Epithelial cell of proximal tubule (primary cell): Measurements from ENCODE around the gene ILDR1. TPM values are rescaled to one million over a fixed set of nuclear protein-coding genes. Genes with fewer than 3 reads are reported as not detected.

Experiments used
- DNase-seq: peaks from one replicate; pipeline ENCODE4 v3.0.0-alpha.2; 2011; ENCODE audit warnings: low read depth
- H3K4me3 ChIP-seq: 2 replicates; pipeline ENCODE4 v1.5.1; 2011; ENCODE audit warnings: low read depth, mild to moderate bottlenecking, low read length
- total RNA-seq: library from RNA; depleted of rRNA; stranded (reverse); fragments of >200 nt; gene quantifications from 2 replicates; pipeline ENCODE4 v1.2.3, GENCODE V29; 2015
- TF ChIP-seq, protein P1 (sequence below): conservative IDR thresholded peaks from 2 replicates; pipeline ENCODE4 v1.5.1; 2012; ENCODE audit warnings: low read depth, mild to moderate bottlenecking, low read length

Gene ILDR1
- total RNA-seq, 1 donor from 2014 or later: 2.8 TPM

DNA sequence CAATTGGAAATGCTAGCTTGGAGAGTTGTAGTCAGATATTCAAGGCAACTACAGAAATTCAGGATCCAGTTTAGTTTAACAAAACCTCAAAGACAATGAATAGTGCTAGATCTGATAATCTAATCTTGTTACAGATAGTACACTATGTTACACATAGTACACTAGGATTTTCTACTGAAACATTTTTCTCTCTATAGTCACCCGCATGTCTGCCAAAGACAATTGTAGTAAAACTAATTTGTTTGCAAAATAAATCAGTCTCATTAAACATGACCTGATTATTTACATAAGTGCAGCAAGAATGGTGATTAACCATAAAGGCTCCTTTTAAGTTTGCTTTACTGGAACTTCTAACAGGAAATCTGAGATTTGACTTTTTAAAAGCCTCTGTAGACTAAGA, 52.0 kb downstream of the ILDR1 start:
- no peak for DNase-seq
- no peak overlapping the region for H3K4me3 ChIP-seq
- TF ChIP-seq, protein P1, sequence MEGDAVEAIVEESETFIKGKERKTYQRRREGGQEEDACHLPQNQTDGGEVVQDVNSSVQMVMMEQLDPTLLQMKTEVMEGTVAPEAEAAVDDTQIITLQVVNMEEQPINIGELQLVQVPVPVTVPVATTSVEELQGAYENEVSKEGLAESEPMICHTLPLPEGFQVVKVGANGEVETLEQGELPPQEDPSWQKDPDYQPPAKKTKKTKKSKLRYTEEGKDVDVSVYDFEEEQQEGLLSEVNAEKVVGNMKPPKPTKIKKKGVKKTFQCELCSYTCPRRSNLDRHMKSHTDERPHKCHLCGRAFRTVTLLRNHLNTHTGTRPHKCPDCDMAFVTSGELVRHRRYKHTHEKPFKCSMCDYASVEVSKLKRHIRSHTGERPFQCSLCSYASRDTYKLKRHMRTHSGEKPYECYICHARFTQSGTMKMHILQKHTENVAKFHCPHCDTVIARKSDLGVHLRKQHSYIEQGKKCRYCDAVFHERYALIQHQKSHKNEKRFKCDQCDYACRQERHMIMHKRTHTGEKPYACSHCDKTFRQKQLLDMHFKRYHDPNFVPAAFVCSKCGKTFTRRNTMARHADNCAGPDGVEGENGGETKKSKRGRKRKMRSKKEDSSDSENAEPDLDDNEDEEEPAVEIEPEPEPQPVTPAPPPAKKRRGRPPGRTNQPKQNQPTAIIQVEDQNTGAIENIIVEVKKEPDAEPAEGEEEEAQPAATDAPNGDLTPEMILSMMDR: no peak

DNA sequence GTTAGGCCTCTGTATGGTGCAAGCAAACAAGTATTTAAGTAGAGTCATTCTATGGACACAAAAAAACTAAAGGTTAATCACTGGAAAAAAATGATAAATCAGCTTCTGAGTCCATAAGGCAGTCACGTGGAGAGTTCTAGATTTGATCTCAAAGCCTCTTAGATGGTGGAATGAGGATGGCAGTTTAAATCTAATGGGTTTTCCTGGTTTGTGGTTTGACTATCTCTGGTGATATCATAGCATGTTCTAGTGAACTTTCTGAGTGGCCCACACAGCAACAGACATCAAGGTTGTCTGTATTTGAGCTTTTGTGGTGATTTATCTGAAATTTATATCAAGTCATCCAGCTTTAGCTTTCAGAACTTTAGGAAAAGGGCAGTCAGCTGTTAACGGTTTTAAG, 52.4 kb downstream of the ILDR1 start:
- no peak overlapping the region for H3K4me3 ChIP-seq
- TF ChIP-seq, protein P1: no peak
- DNase-seq: no peak

DNA sequence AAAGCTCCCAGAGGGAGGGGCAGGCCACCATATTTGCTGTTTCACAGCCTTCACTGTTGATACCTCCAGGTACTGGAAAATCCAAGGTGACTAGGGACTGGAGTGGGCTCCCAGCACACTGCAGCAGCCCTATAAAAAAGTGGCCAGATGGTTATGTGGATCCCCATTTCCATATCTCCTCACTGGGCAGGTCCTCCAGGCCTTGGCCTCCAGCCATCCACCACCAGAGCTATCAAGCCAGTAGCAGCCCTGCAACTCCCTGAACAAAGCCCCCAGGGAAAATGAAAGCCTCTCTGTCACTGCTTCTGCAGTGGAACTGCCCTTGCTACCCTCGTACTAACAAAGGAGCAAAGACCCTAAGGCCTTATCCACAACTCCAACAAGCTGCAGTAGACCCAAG, 58.4 kb downstream of the ILDR1 start:
- H3K4me3 ChIP-seq: no peak overlapping the region
- TF ChIP-seq, protein P1: no peak
- DNase-seq: no peak

GRCh38 chr3:121962443-121962842, 59.6 kb downstream of the ILDR1 start:
- TF ChIP-seq, protein P1: no peak
- no peak for DNase-seq
- H3K4me3 ChIP-seq: no peak overlapping the region

GRCh38 chr3:121961283-121961682, 60.8 kb downstream of the ILDR1 start:
- TF ChIP-seq, protein P1: no peak
- H3K4me3 ChIP-seq: no peak overlapping the region
- no peak for DNase-seq

GRCh38 chr3:121958801-121959200, 63.2 kb downstream of the ILDR1 start:
- no peak for DNase-seq
- no peak overlapping the region for H3K4me3 ChIP-seq
- TF ChIP-seq, protein P1: no peak

DNA sequence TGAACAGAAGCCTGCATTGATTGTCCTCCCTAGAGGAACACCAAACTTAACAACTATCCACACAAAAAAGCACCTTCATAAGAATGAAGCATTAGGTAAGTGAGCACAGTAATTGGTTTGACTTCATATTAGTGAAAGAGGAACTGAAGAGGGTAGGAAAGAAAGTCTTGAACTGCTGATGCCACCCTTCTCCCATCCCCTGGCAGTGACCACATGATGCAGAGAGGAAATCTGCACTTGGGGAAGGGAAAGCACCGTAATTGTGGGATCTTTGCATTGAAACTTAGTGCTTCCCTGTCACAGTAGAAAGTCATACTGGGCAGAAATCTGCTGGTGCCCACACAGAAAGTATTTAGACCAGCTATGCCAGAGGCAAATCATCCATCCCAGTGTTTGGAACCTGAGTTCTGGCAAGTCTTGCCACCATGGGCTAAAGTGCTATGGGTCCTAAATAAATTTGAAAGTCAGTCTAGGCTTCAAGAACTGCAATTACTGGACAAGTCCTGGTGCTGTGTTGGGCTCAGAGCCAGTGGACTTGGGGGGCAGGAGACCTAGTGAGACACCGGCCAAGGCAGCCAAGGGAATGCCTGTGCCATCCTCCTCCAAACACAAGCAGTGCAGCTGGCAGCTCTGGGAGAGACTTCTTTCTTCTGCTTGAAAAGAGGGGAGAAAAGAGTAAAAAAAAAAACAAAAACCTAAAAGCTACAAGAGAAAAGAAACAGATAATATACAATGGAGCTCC, 64.2 kb downstream of the ILDR1 start:
- DNase-seq: no peak
- H3K4me3 ChIP-seq: no peak overlapping the region
- TF ChIP-seq, protein P1: no peak
